IMR-90 (cell line): ENCODE measurements around the gene SMYD4. TPM values are rescaled to one million over a fixed set of nuclear protein-coding genes. Genes with fewer than 3 reads are reported as not detected.

Experiments
- ATAC-seq: fragments of 200-7000 bp; cut with Tn5 transposase; 2 replicates; pipeline ENCODE4 v1.9.1; 2020; ENCODE audit warnings: low read depth, mild to moderate bottlenecking, moderate library complexity
- BruUV-seq: library from RNA; stranded (reverse); fragments of 400-500 nt; replicated peaks from 2 replicates; lab custom pipeline; 2021; lab: Mats Ljungman, UMichigan
- CTCF ChIA-PET: fragments of 300-600 bp; formaldehyde crosslinking; extraction: SDS; loops from one replicate; lab custom pipeline; 2021; ENCODE audit warnings: antibody characterized with exemption; lab: Yijun Ruan, JAX
- POLR2A ChIA-PET: fragments of 300-600 bp; sonication (Branson Sonifier 250); formaldehyde crosslinking; loops from one replicate; lab custom pipeline; 2022; ENCODE audit warnings: antibody characterized with exemption; ENCODE audit not compliant: unreplicated experiment; lab: Charles Lee
- DNase-seq: peaks from one replicate; pipeline ENCODE4 v3.0.0; 2013
- H2AFZ ChIP-seq: replicated peaks from 2 replicates; pipeline ENCODE3; 2013; ENCODE audit warnings: low read length, mild to moderate bottlenecking; ENCODE audit not compliant: poor library complexity
- H2AK5ac ChIP-seq: 2 replicates; pipeline ENCODE4 v1.6.1; 2013; ENCODE audit warnings: low read depth, low read length, inconsistent platforms
- H2AK9ac ChIP-seq: replicated peaks from 2 replicates; pipeline ENCODE3; 2013; ENCODE audit warnings: mild to moderate bottlenecking, low read depth, low read length, moderate library complexity; ENCODE audit not compliant: poor library complexity
- H2BK120ac ChIP-seq: 2 replicates; pipeline ENCODE4 v1.6.1; 2013; ENCODE audit warnings: low read depth, low read length, inconsistent platforms
- H2BK15ac ChIP-seq: 3 replicates; pipeline ENCODE4 v1.6.1; 2013; ENCODE audit warnings: low read depth, low read length, inconsistent platforms
- H2BK20ac ChIP-seq: 2 replicates; pipeline ENCODE4 v1.6.1; 2013; ENCODE audit warnings: low read depth, mild to moderate bottlenecking, inconsistent platforms, low read length, moderate library complexity
- H2BK5ac ChIP-seq: 2 replicates; pipeline ENCODE4 v1.6.1; 2013; ENCODE audit warnings: mild to moderate bottlenecking, low read depth, low read length, inconsistent platforms; ENCODE audit not compliant: poor library complexity, severe bottlenecking
- H3K14ac ChIP-seq: replicated peaks from 2 replicates; pipeline ENCODE4 v1.6.1; 2013; ENCODE audit warnings: low read depth, low read length, inconsistent platforms
- H3K18ac ChIP-seq: 2 replicates; pipeline ENCODE4 v1.6.1; 2013; ENCODE audit warnings: low read depth, low read length, control low read depth
- H3K23ac ChIP-seq: 2 replicates; pipeline ENCODE4 v1.6.1; 2013; ENCODE audit warnings: low read depth, low read length, inconsistent platforms
- H3K27ac ChIP-seq: 2 replicates; pipeline ENCODE4 v1.5.1; 2013; ENCODE audit warnings: mild to moderate bottlenecking, control low read depth, low read length; ENCODE audit not compliant: insufficient read depth
- H3K27me3 ChIP-seq: 2 replicates; pipeline ENCODE4 v1.6.1; 2013; ENCODE audit warnings: low read length; ENCODE audit not compliant: control insufficient read depth, insufficient read depth
- H3K36me3 ChIP-seq: 2 replicates; pipeline ENCODE4 v1.6.1; 2013; ENCODE audit warnings: low read length, mixed read lengths; ENCODE audit not compliant: control insufficient read depth, insufficient read depth
- H3K4ac ChIP-seq: 2 replicates; pipeline ENCODE4 v1.6.1; 2013; ENCODE audit warnings: low read depth, low read length, inconsistent platforms
- H3K4me1 ChIP-seq: 2 replicates; pipeline ENCODE4 v1.6.1; 2013; ENCODE audit warnings: low read length, mixed read lengths; ENCODE audit not compliant: control insufficient read depth, insufficient read depth
- H3K4me2 ChIP-seq: 2 replicates; pipeline ENCODE4 v1.6.1; 2013; ENCODE audit warnings: low read depth, mild to moderate bottlenecking, control low read depth, low read length, moderate library complexity
- H3K4me3 ChIP-seq: 2 replicates; pipeline ENCODE4 v1.5.1; 2013; ENCODE audit warnings: low read depth, mild to moderate bottlenecking, control low read depth, low read length, moderate library complexity; ENCODE audit not compliant: insufficient read depth
- H3K56ac ChIP-seq: 2 replicates; pipeline ENCODE4 v1.6.1; 2013; ENCODE audit warnings: low read length, inconsistent platforms; ENCODE audit not compliant: insufficient read depth; ENCODE audit errors: extremely low read depth
- H3K79me1 ChIP-seq, 2 experiments: 2 replicates each; pipeline ENCODE4 v1.6.1; 2013; ENCODE audit warnings: low read length in 2 of 2, inconsistent platforms in 1 of 2, low read depth in 1 of 2
- H3K9ac ChIP-seq: 2 replicates; pipeline ENCODE4 v1.6.1; 2013; ENCODE audit warnings: low read depth, low read length, control low read depth
- H3K9me1 ChIP-seq: 2 replicates; pipeline ENCODE4 v1.6.1; 2013; ENCODE audit warnings: low read length, inconsistent platforms; ENCODE audit not compliant: insufficient read depth
- H3K9me3 ChIP-seq: 2 replicates; pipeline ENCODE4 v1.6.1; 2013; ENCODE audit warnings: low read length; ENCODE audit not compliant: control insufficient read depth, insufficient read depth
- H4K20me1 ChIP-seq: 2 replicates; pipeline ENCODE4 v1.6.1; 2013; ENCODE audit warnings: low read length, inconsistent platforms; ENCODE audit not compliant: insufficient read depth
- H4K5ac ChIP-seq: 2 replicates; pipeline ENCODE4 v1.6.1; 2013; ENCODE audit warnings: mild to moderate bottlenecking, low read depth, low read length, control low read depth
- H4K8ac ChIP-seq, 2 experiments: 2 replicates each; pipeline ENCODE4 v1.6.1; 2013; ENCODE audit warnings: low read depth in 2 of 2, low read length in 2 of 2, control low read depth in 1 of 2, inconsistent platforms in 1 of 2
- H4K91ac ChIP-seq: 2 replicates; pipeline ENCODE4 v1.6.1; 2013; ENCODE audit warnings: low read depth, low read length, inconsistent platforms; ENCODE audit not compliant: insufficient read depth
- CHD1 ChIP-seq: IDR thresholded peaks from 2 replicates; pipeline ENCODE4 v1.6.1; 2012; ENCODE audit warnings: low read depth, low read length, improper control_type of control experiment
- ELK1 ChIP-seq: fragments of 150-350 bp; IDR thresholded peaks from 2 replicates; pipeline ENCODE4 v1.6.1; 2016; ENCODE audit warnings: low read depth, mild to moderate bottlenecking, low read length, moderate library complexity, borderline replicate concordance
- FOS ChIP-seq: fragments of 150-350 bp; IDR thresholded peaks from 2 replicates; pipeline ENCODE4 v1.6.1; 2016; ENCODE audit warnings: low read depth, low read length
- POLR2A ChIP-seq: IDR thresholded peaks from 2 replicates; pipeline ENCODE4 v1.6.1; 2012; ENCODE audit warnings: mild to moderate bottlenecking, low read depth, low read length
- RAD21 ChIP-seq: IDR thresholded peaks from 2 replicates; pipeline ENCODE4 v1.6.1; 2012; ENCODE audit warnings: low read length, improper control_type of control experiment
- RCOR1 ChIP-seq: IDR thresholded peaks from 2 replicates; pipeline ENCODE4 v1.6.1; 2012; ENCODE audit warnings: mild to moderate bottlenecking, low read length, improper control_type of control experiment; ENCODE audit not compliant: insufficient replicate concordance
- WGBS, 2 experiments: methylation state at CpG; one replicate each; pipeline versions ENCODE4 v1.1.5 to v1.1.7; 2013; ENCODE audit warnings: missing lambda C conversion rate in 2 of 2; ENCODE audit not compliant: insufficient read length in 1 of 2; ENCODE audit errors: extremely low coverage in 2 of 2; 5-methylcytosine and 5-hydroxymethylcytosine counted together
- dilution Hi-C: fragments of 300-500 bp; cut with HindIII; formaldehyde crosslinking; loops from one replicate; pipeline ENCODE4 v1.14.3; 2018; ENCODE audit warnings: low sequenced_read_pairs; ENCODE audit not compliant: unreplicated experiment
- in situ Hi-C: fragments of 300-500 bp; cut with MboI; formaldehyde crosslinking; loops from 3 replicates; pipeline ENCODE4 v1.14.3; 2019; ENCODE audit warnings: low sequenced_read_pairs, inconsistent platforms, mixed read lengths
- intact Hi-C: fragments of 100-400 bp; cut with micrococcal nuclease; formaldehyde crosslinking; loops from 2 replicates; pipeline ENCODE4 v1.10.0; 2022
- polyA plus RNA-seq, 3 experiments: library from polyadenylated mRNA; depleted of rRNA; stranded (reverse); fragments of >200 nt; gene quantifications; 2 replicates each; pipeline ENCODE4 v1.2.3, GENCODE V29; 2012; ENCODE audit warnings: low replicate concordance in 1 of 3
- total RNA-seq: library from RNA; depleted of rRNA; stranded (reverse); fragments of >200 nt; gene quantifications from 2 replicates; pipeline ENCODE4 v1.2.3, GENCODE V29; 2012

SMYD4 gene
- total and polyA plus RNA-seq, 2 of the 4 experiments (the other 2 are of a cell fraction) = 5.3 to 7.2 TPM

GRCh38 chr17:1867307-1867706 lies 37.6 kb upstream of the SMYD4 start:
- ChIA-PET CTCF (no interaction called here), POLR2A (no interaction called here)
- DNase-seq (no peak), ATAC-seq (no peak)
- no peak overlapping the region for H2AK5ac ChIP-seq
- intact Hi-C loops = no loop called here
- no peak overlapping the region for H3K18ac ChIP-seq
- no peak overlapping the region for H2BK120ac ChIP-seq
- H3K27ac ChIP-seq = no peak overlapping the region
- WGBS, 2 experiments = no CpG with 5 or more reads among the region's 3 CpGs
- no peak overlapping the region for H4K8ac ChIP-seq
- H2AFZ ChIP-seq = no peak overlapping the region
- no peak overlapping the region for H3K14ac ChIP-seq
- peaks cover 9% of the 10 kb centered on the region for H3K36me3 ChIP-seq
- dilution Hi-C loops = no loop called here
- H3K9ac ChIP-seq = no peak overlapping the region
- no peak overlapping the region for H2AK9ac ChIP-seq
- 0 out of 2 replicates have a peak, but pooled peaks cover 4% of the 10 kb centered on the region for H3K9me1 ChIP-seq
- no peaks in the 10 kb centered on the region for H3K4me1 ChIP-seq
- no peak overlapping the region for H3K23ac ChIP-seq
- H2BK15ac ChIP-seq = no peak overlapping the region
- no peak overlapping the region for H4K91ac ChIP-seq
- no TSS peak for BruUV-seq
- H3K4ac ChIP-seq = no peak overlapping the region
- no peak overlapping the region for H2BK20ac ChIP-seq
- H3K4me3 ChIP-seq = no peak overlapping the region
- H3K4me2 ChIP-seq = no peak overlapping the region
- H4K5ac ChIP-seq = no peak overlapping the region
- H3K9me3 ChIP-seq = no peaks in the 10 kb centered on the region
- in situ Hi-C loops = no loop called here
- H3K56ac ChIP-seq = no peak overlapping the region
- H4K20me1 ChIP-seq = no peaks in the 10 kb centered on the region
- H3K79me1 ChIP-seq = peaks cover 0 to 14% of the 10 kb centered on the region in 2 experiments; a peak in 3 of 4 replicates
- no peak overlapping the region for H2BK5ac ChIP-seq
- TF ChIP-seq RAD21 = no peak
- TF ChIP-seq RCOR1 = no peak
- TF ChIP-seq FOS = no peak
- no peak for TF ChIP-seq ELK1
- no peak for TF ChIP-seq POLR2A
- no peak for TF ChIP-seq CHD1
- no peaks in the 10 kb centered on the region for H3K27me3 ChIP-seq
